Cerebellar nuclear complex (tissue), 1 donor: ENCODE data around the gene SLIT3.

ENCODE experiments used
- DNase-seq, 2 experiments: peaks; one replicate each; lab custom pipeline; 2025; lab: John Stamatoyannopoulos, UW

SLIT3 gene

DNA sequence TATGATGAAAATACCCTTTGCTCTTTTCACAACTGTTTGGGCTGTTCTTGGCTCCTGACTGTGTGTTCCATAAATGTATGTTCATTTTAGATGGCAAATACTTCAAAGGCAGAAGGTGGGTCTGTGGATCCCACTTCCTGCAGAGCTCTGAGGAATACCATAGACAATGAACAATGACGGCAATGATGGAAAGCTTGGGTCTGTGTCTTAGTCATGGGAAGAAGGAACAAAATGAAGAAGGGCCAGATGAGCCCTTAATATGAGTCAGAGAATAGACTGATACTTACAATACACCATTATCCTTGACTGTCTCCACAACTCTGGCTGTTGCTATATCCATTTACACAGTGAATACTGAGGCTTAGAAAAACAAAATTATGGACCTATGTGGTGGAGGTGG, 126.0 kb downstream of the SLIT3 start:
- DNase-seq = no peak

DNA sequence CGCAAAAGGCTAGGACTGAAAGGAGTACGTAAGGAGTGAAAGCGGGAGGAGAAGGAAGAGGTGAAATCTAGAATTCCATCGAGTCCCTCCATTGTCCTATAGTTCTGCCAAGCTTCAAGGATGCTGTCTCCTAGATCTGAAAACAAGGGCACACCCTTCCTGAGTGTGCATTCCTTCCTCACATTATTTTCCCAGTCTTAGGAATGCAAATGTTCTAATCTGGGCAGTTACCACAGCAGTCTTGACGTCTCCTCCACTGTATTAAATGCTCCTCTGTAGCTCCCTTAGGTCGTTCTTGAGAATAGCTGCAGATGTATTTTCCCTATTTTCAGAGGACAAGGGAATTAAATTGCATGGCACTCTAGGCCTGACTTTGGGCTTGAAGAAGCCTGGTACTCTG, 127.6 kb downstream of the SLIT3 start:
- no peak for DNase-seq

DNA sequence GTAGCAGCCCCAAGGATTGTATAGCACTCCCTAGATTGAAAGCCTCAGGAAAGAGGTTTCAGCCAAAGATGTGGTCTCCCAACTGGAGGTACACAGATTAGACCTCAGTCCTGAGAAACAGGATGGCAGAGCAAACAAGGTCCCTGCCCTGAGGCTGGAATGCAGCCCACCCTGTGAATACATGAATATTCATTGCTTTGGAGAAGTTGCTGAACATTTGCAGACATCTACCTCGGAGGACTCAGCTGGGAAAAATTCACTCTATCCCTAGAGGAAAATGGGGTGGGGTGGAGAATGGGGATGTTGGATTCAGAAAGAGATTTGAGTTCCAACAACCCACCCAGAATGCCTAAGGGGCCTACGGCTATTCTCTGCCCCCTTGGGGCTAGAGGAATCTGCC, 129.4 kb downstream of the SLIT3 start:
- no peak for DNase-seq

DNA sequence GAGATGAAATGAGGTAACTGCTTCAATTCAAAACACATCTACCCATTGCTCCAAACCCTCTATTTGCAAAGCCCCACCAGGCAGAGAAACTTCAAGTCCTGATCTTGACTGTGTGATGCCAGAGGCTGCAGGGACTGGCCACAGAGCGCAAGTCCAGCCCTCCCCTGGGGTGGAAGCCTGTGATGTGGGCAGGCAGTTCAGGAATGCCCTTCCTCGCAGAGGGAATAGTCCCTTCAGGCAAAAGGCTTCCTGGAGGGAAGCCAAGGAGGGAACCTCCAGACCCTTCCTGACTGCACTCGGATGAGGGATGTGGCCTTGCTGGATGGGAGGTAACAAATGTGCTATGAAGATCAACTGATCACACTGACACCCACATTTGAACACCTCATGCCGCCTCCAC, 131.2 kb downstream of the SLIT3 start:
- no peak for DNase-seq

DNA sequence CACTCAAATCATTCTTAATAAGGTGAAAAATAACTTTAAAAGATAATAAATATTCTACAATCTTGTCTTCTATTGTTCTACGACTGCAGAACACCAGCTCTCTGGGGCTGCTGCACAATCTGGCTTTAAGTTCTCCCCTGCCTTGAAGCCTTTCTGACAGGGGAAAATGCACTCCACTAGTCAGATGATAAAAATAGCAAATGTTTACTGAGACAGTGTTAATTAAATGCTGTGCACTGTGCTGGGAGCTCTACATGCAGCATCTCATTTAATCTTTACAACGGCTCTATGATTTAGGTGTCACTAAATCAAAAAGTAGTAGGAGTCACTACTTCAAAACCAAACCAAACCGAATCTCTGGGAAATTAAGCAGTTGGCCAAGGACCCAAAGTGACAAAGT, 132.7 kb downstream of the SLIT3 start:
- DNase-seq = no peak

DNA sequence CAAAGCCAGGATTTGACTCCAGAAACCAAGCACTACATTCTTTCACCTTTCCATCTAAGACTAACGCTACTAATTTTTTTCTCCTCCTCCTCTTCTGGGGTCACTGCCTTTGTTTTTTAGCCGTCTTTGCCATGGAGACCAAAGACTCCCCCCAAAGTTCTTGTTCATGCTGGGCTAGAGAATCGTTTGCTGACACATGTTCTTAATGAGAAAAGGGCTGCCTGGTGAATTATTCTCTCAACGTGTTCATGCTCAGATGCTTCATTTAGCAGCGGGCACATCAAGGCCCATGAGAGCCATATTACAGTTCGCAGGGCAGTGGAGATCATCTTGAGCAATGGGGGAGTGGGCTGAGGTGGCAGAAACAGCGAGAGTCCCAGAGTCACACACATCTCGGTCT, 134.9 kb downstream of the SLIT3 start:
- no peak for DNase-seq

DNA sequence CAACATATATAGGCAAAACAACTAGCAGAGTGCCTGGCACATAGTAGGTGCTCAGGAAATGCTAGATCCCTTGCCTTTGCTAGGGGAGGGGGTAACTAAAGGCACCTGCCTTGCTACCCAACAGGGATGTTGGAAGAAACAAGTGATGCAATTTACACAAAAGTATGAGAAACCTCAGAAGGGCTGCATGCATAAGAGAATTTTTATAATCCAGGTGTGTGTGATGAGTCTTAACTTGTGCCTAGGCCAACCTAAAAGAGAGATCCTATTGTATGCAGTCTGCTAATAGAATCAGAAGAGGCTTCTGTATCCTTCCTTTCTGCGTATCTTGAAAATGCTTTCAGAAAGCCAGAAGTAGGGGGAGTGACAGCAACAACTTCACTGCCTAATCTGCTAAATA, 135.9 kb downstream of the SLIT3 start:
- no peak for DNase-seq

DNA sequence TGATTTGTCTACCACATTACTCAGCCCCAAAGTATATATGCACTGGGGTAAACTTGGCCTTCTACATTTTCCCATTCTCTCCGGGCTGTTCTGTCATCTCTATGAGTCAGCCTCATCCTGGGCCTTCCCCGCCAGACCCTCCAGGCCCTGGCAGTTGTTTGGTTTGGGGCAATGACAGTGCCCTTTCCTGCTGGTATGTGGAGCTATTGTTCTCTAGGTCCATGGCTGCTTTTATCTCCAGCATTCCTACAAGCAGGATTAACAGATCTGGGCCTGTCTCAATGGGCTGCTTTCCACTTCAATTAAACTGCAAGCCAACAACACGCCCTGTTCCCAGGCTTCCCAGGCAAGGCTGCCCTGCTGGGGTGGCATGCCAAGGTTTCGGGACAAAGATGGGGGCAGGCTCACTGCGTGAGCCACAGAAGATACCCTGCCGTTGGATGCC, 136.4 kb downstream of the SLIT3 start:
- DNase-seq = peak; percentile 90 to 98

DNA sequence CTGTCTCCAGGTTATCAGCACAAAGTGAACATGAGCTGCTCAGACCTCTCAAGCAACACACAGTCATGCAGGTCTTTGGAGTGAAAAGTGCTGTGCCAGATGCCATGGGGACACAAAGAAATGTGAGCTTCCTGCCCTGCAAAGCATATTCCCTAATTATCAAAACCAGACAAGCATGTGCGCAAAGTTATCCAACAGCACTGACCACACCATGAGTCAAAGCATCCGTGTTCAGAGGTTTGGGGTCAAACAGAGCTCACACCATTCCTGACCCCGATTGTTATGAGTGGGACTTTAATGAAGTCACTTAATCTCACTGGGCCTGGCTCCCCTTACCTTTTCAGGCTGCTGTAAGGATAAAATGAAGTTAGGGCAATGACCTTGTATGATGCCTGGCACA, 138.5 kb downstream of the SLIT3 start:
- DNase-seq = no peak

DNA sequence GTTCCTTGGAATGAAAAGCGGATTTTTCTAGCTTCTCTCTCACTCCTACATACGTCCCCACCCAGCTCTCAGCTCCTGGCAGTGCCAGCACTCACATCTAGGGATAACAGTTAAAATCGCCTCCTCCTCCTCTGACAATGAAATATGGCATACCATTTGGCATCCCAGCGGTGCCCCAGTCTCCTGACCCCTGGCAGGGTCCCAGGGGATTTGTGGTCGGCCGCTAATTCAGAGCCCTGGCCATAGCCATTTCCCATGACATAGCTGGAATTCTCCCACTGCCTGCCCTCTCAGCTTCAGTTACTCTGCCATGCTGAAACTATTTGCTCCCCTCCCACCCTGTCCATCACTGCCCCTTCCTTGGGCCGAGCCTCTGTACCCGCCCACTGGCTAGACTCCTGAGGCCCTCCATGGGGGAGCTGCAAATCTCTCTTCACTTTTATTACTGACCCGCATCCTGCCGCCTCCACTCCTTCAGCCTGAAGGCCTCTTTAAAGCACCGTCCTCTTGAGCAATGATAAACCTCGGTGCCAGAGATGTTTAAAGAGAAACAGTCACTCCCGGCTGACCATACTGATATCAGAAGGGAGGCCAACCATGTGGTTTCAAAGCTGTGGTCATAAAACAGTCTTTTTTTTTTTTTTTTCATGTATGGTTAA, 139.8 kb downstream of the SLIT3 start:
- DNase-seq = peak in 1 of 2 experiments; percentile 54

DNA sequence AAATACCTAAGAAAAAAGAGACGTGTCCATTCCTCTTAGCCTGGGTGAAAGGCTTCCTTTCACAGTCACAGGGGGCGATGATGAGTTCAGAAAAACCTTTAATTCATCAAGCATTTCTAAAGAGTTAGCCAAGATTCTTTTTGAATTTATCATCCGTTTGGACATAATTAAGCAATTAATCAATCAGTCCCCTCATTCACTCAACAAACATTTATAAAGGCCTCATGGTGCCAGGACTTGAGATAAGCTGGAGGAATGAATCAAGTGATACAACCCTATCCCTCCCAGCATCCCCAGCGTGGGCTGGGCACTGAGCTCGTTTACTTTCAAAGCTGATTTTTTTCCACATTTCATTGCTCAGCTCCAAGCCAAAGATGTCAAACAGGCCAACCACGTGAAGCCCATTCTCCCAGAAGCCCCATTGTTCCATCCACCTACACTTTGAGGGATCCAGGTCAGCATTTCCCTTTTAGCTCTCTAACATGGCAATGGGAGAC, 140.5 kb downstream of the SLIT3 start:
- no peak for DNase-seq

DNA sequence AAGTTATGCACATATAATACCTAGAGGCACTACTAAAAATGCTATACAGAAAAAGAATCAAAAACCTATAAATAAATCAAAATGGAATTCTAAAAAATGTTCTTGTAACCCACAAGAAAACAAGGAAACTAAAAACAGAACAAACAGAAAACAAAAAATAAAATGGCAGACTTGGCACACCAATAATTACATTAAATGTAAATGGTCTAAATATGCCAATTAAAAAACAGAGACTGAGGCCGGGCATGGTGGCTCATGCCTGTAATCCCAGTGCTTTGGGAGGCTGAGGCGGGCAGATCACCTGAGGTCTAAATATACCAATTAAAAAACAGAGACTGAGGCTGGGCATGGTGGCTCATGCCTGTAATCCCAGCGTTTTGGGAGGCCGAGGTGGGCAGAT, 142.2 kb downstream of the SLIT3 start:
- DNase-seq = no peak

DNA sequence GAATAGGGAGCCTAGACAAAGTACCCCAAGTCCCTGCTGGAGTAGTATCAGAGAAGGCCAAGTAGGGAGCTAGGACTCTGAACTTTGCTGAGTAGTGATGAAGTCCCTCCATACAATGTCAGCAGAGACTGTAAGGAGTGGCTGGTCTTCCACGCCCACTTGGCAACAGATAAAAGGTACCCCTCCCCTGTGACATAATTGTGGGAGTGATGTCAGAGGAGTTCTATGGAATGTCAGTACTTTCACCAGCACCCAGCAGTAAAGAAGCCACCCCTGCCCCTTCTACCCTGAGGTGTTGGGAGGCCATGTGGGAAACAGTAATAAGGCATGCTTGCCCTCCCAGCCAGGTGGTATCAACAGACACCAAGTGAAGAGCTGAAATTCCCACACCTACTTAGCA, 143.9 kb downstream of the SLIT3 start:
- no peak for DNase-seq

DNA sequence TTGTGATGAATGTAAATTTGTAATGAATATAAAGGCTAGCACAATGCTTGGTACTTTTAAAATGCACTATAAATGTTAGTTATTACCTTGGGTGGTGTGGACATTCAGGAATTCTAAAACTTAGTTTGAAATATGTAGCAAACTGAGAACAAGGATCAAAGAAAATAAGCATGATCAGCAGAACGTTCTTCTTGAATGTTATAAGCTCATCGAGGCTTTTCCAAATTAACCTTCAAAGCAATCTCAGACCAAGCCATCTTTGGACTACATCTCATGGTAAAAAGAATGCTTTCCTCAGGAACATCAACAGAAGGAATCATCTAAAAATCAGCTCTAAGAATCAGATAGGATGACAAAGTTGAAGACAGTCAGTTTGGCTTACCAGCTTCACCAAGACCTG, 146.3 kb downstream of the SLIT3 start:
- no peak for DNase-seq

DNA sequence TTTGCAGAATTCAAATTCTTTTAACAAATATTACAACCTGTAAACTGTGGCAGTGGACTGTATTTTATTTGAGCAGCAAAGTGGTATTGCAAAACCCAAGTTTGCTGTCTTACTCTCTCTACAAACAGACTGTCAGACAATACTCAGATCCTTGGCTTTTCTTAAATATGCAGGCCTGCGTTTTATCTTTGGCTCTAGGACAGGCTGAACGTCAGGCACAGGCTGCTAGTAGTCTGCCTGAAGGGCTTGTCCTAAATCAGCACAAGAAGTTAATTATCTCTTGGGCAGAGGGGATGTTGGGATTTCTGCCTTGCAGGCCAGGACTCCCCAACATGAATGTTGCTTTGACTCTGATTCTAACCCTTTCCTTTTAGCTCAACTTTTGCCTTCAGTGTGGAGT, 147.5 kb downstream of the SLIT3 start:
- DNase-seq = no peak

DNA sequence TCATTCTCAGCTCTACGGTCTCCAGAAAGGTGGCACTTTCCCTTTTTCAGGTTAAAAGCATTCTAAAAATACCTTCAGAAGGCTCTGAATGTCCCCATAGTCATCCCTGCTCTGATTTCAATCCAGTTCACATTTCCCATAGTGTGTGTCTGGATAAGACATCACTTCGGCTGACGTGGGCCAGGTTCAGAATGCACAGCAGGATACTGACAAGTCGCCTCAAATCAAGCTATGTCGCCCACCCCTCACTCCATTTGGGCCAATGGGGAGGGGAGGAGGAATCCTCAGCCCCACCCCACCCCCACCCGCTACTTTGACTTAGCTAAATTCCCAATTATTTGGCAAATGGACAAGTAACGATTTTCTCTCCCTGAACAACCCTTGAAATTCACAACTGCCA, 148.0 kb downstream of the SLIT3 start:
- DNase-seq = no peak

DNA sequence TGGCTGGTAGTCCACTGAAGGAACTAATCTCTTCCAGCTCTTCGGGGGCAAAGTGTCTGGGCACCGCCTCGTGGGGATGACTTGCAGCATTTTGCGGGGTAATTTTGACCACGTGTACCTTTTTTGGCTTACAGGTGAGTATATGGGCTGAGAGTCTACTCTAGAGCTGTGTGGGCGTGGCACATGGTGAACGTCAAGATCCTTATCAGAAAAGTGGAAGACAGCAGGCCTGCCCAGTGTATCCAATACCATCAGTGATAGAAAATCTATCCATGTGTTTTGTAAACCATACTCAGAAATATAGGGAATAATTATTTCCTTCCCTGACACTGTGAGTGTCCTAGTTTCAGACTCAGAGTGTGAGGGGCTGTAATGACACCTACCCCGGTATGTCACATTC, 148.5 kb downstream of the SLIT3 start:
- no peak for DNase-seq

DNA sequence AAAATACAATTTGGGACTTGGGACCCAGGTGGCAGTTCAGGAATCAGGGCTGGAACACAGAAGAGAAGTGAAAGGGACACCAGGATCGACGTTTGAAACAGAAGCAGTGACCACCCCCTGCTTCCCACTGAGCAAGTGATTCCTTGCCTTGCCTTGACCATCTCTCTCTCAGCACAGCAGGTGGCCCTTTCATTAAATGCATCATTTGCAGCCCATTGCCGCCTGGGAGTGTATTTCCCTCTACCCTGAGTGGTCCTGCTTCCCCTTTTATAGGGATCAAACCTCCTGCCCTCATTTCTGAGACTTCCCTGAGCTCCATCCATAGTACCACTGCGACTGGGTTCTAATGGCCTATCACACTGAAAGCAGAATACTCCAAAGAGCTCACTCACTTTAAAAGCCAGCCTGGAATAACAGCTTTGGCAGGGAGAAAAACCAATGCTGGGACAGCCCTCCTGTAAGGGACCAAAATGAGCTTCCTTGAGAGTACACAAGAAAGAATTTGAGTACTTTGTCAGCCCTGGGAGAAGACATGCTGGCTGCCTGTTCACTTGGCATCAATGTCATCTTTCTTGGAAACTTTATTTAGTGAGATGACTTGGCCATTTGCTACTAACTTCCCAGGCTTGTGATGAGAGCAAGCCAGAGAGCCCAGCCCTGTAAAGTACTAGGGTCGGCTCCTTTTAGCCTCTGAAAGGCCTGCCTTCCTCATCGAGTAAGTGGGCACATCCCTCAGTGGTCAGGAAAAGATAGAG, 149.7 kb downstream of the SLIT3 start:
- DNase-seq = no peak

DNA sequence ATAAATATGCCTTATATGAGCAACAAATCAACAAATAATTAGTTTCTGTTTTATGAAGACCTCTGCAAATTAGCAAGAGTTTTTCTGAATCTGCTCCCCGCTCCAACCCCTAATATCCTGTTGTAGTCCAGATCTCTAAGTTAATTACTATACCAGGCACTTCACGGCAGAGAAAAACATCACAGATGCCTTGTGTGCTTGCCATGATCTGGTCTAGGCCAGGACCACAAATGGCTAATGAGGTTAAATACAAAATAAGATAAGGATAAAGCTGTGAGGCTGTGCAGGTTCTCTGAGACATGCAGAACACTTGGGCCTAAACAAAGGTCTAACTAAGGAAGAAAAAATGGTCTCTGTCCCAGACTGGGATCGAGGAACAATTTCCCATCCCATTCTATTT, 150.8 kb downstream of the SLIT3 start:
- DNase-seq = no peak

DNA sequence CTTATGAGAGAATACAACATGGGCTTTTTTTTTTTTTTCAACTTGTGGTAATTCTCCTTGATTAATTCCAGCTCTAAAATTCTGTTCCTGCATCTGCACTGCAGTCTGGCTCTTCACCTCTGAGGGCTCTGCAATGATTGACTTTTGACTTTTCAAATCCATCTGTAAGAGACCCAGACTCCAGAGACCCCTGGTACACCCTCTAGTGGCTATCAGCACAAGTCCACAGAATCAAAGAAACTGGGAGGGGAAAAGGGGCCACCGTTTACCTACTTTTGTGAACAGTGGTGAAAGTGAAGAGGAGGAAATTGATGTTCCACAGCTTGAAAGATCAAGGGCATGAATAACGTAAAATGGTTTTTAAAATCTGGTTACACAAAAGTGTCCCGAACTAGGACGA, 151.6 kb downstream of the SLIT3 start:
- no peak for DNase-seq

DNA sequence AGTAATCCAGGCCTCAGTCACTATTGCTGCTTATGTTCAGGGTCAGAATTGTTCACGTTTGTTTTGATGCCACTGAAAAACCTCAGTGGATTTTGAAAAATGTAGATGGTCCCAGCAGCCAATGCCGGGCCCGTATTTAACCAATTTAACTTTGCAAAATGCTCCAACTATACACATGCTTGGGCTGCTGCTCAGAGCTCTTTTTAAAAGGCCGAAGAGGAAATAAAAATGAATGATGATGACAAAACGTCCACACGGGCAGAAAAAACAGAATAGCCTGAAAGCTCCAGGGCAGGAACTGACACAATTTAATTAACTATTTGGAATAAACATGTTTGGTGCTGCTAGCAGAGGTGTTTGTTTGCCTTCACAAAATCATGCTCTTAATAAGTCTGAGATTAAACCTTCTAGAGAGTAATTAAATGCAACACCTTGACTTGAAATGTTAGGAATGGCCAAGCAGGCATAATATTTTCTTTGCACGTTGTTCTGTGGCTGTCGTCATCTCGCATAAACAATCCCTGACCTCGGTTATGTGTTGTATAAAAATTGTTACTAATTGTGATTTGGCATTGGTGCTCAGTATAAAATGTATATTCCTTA, 152.7 kb downstream of the SLIT3 start:
- no peak for DNase-seq

DNA sequence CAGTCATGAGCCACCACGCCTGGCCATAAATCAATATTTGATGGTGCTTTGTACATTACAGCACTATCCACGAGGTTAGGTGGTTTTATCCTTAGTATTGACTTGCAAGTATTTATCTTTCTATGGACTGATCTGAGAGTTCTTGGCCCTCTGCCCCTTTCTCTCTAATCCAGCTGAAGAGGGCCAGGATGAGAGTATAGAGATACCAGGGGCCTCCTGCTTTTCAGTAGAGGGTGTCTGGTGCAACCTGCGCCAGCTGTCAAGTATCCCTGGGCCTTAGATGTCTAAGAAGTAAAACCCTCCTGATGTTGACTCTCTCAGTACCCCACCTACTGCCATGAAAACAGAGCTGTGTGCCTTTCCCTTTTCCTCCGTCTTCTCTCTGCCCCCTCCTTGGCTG, 153.4 kb downstream of the SLIT3 start:
- DNase-seq = no peak

DNA sequence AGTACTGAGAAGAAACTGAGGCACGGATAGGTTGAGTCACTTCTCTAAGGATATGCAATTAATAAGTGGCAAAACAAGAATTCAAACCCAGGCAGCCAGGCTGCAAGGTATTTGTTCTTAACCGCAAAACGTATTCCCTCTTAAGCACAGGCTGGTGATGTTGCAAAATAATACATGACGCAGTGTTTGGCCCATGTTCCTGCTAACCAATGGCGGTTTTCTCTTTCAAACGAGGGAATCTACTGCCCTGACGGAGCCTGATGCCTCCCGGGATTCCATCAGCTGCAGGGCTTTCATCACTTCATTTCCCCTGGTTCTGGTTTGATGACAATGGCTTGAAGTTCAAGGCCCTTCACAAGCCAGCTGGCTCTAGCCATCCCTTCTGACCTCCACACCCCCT, 154.8 kb downstream of the SLIT3 start:
- DNase-seq = no peak
